ENCODE results near the gene TM4SF5.
"Not testable (repeated sequence)": the region's sequence is repeated elsewhere in the genome, so short reads cannot be mapped to it uniquely, and the experiment has no call there.

TM4SF5 gene

GRCh38 chr17:4789951-4790704, 18.4 kb downstream of the TM4SF5 start:
- peak; percentile 58 for DNase-seq (ENCODE audit: low read depth)

GRCh38 chr17:4790705-4791088, 19.0 kb downstream of the TM4SF5 start:
- no peak for DNase-seq (ENCODE audit: low read depth)

GRCh38 chr17:4795168-4795567, 23.5 kb downstream of the TM4SF5 start:
- no peak for DNase-seq (ENCODE audit: low read depth)

GRCh38 chr17:4796552-4796920, 24.9 kb downstream of the TM4SF5 start:
- no peak for DNase-seq (ENCODE audit: low read depth)

GRCh38 chr17:4800462-4801196, 28.9 kb downstream of the TM4SF5 start:
- no peak for DNase-seq (ENCODE audit: low read depth)

GRCh38 chr17:4802228-4802627, 30.5 kb downstream of the TM4SF5 start, which contains the start of gene C17orf114:
TSS of gene C17orf114 (minus strand) at chr17:4802328.
- no peak for DNase-seq (ENCODE audit: low read depth)

GRCh38 chr17:4806456-4806776, 34.7 kb downstream of the TM4SF5 start:
- no peak for DNase-seq (ENCODE audit: low read depth)

GRCh38 chr17:4806777-4807604, 35.3 kb downstream of the TM4SF5 start, which contains the start of gene PLD2:
TSS of gene PLD2 (plus strand) at chr17:4807152. CDS start at chr17:4807773, 621 bp downstream.
- peak; percentile 67 for DNase-seq (ENCODE audit: low read depth)

GRCh38 chr17:4807605-4808377, 36.1 kb downstream of the TM4SF5 start:
- DNase-seq (ENCODE audit: low read depth) = no peak

GRCh38 chr17:4808378-4808767, 36.7 kb downstream of the TM4SF5 start:
- no peak for DNase-seq (ENCODE audit: low read depth)

- DNase-seq (ENCODE audit: low read depth) = no peak
Observed at GRCh38 chr17:4810696-4811290, 39.1 kb downstream of the TM4SF5 start.

- DNase-seq (ENCODE audit: low read depth) = no peak
Observed at GRCh38 chr17:4811471-4811870, 39.8 kb downstream of the TM4SF5 start.

- no peak for DNase-seq (ENCODE audit: low read depth)
Observed at GRCh38 chr17:4812690-4813089, 41.0 kb downstream of the TM4SF5 start.

- no peak for DNase-seq (ENCODE audit: low read depth)
Observed at GRCh38 chr17:4815043-4815675, 43.5 kb downstream of the TM4SF5 start.

GRCh38 chr17:4816826-4817225, 45.1 kb downstream of the TM4SF5 start:
- DNase-seq (ENCODE audit: low read depth) = no peak

- no peak for DNase-seq (ENCODE audit: low read depth)
Observed at GRCh38 chr17:4818276-4818675, 46.6 kb downstream of the TM4SF5 start.

- DNase-seq (ENCODE audit: low read depth) = no peak
Observed at GRCh38 chr17:4822835-4823234, 51.1 kb downstream of the TM4SF5 start.

GRCh38 chr17:4823373-4824089, 51.8 kb downstream of the TM4SF5 start:
- DNase-seq (ENCODE audit: low read depth) = no peak

- DNase-seq (ENCODE audit: low read depth) = no peak
Observed at GRCh38 chr17:4827399-4827798, 55.7 kb downstream of the TM4SF5 start.

GRCh38 chr17:4832829-4833177, 61.1 kb downstream of the TM4SF5 start:
- not testable (repeated sequence) for DNase-seq (ENCODE audit: low read depth)

Measured in stimulated activated CD8-positive, alpha-beta memory T cell treated with anti-CD3 and anti-CD28 coated beads, Interleukin-15, amount 100 ng/mL, for 24 hours (primary cell).